HepG2 (cell line): ENCODE measurements around the gene TMCO4.

Experiments
- CREM ChIP-seq, 2 experiments: sonication (generic) in 1 of 2; formaldehyde crosslinking in 1 of 2; IDR thresholded peaks; 2 replicates each; pipeline versions ENCODE4 v1.4.0 to v1.6.1; 2016 to 2020; ENCODE audit warnings: antibody characterized with exemption in 1 of 2, mild to moderate bottlenecking in 1 of 2, missing genetic modification reagents in 1 of 2
- CTCF ChIP-seq: sonication (generic); formaldehyde crosslinking; IDR thresholded peaks from 2 replicates; pipeline ENCODE4 v1.5.0; 2020; ENCODE audit warnings: mild to moderate bottlenecking, missing genetic modification reagents, moderate library complexity
- MAFK ChIP-seq, 2 experiments: IDR thresholded peaks in 1 of 2; conservative IDR thresholded peaks in 1 of 2; 2 replicates each; pipeline ENCODE4 v1.6.1; 2011; ENCODE audit warnings: improper control_type of control experiment in 2 of 2, low read length in 2 of 2
- MED13 ChIP-seq: sonication (generic); formaldehyde crosslinking; IDR thresholded peaks from 2 replicates; pipeline ENCODE4 v1.5.0; 2020; ENCODE audit warnings: missing genetic modification reagents
- MLX ChIP-seq: IDR thresholded peaks from 2 replicates; pipeline ENCODE4 v1.6.1; 2016
- PHF5A ChIP-seq: IDR thresholded peaks from one replicate; pipeline ENCODE4 v1.6.1; 2018; ENCODE audit warnings: low read depth, missing genetic modification reagents; ENCODE audit not compliant: unreplicated experiment
- TARDBP ChIP-seq: sonication (generic); formaldehyde crosslinking; IDR thresholded peaks from 2 replicates; pipeline ENCODE4 v1.8.0; 2022; ENCODE audit warnings: mild to moderate bottlenecking, missing genetic modification reagents
- TFE3 ChIP-seq: IDR thresholded peaks from 2 replicates; pipeline ENCODE4 v1.6.1; 2016
- ZEB1 ChIP-seq: IDR thresholded peaks from 2 replicates; pipeline ENCODE4 v1.6.1; 2012; ENCODE audit warnings: mild to moderate bottlenecking, low read depth, inconsistent platforms; ENCODE audit not compliant: insufficient replicate concordance
- ZNF7 ChIP-seq: IDR thresholded peaks from 2 replicates; pipeline ENCODE4 v1.6.1; 2016; ENCODE audit warnings: missing biosample characterization, missing genetic modification reagents

- TF ChIP-seq MAFK (conservative IDR thresholded peaks at IDR 0.05 in 1 of 2, IDR thresholded peaks at IDR 0.05 in 1 of 2; ENCODE audit: low read length in 2 of 2): peak; percentile 67 to 82; a peak in 3 of 4 replicates
- no peak for TF ChIP-seq ZEB1
- no peak for TF ChIP-seq PHF5A (CRISPR knock-in tag)
- no peak for TF ChIP-seq TFE3 (CRISPR knock-in tag)
- TF ChIP-seq CREM (IDR thresholded peaks at IDR 0.05): no peak
- no peak for TF ChIP-seq CREM (CRISPR knock-in tag; IDR thresholded peaks at IDR 0.05)
- no peak for TF ChIP-seq MLX (CRISPR knock-in tag)
- no peak for TF ChIP-seq ZNF7 (CRISPR knock-in tag)
- TF ChIP-seq TARDBP: no peak
- TF ChIP-seq CTCF (CRISPR knock-in tag): no peak
- no peak for TF ChIP-seq MED13 (CRISPR knock-in tag)
Observed at GRCh38 chr1:19750882-19751276, 48.8 kb downstream of the TMCO4 start.
